Measurements from ENCODE around the gene DAG1. TPM values are rescaled to one million over a fixed set of nuclear protein-coding genes. Genes with fewer than 3 reads are reported as not detected.

The DAG1 gene
- total RNA-seq = 34.6 and 49.6 TPM in 2 replicates

GRCh38 chr3:49469936-49470713 is at the start of gene DAG1:
DAG1 (plus strand) TSS chr3:49470267; CDS start chr3:49510535, 40,268 bp downstream.
- peak; percentile 85 for DNase-seq (ENCODE audit: low read depth, low spot score)

GRCh38 chr3:49421890-49422378 is 48.1 kb upstream of the DAG1 start:
- DNase-seq (ENCODE audit: low read depth, low spot score) = no peak

- no peak for DNase-seq (ENCODE audit: low read depth, low spot score)
These were observed 47.5 kb upstream of the DAG1 start, which contains the start of gene AMT for GRCh38 chr3:49422379-49423248. AMT (minus strand) TSS chr3:49422473; CDS start chr3:49422450, 23 bp downstream.

GRCh38 chr3:49424816-49425215 is 45.3 kb upstream of the DAG1 start:
- DNase-seq (ENCODE audit: low read depth, low spot score) = no peak

- DNase-seq (ENCODE audit: low read depth, low spot score) = no peak
These were observed 42.5 kb upstream of the DAG1 start for GRCh38 chr3:49427586-49427985.

- DNase-seq (ENCODE audit: low read depth, low spot score) = no peak
These were observed 41.4 kb upstream of the DAG1 start for GRCh38 chr3:49428752-49429080.

- DNase-seq (ENCODE audit: low read depth, low spot score) = no peak
These were observed 35.3 kb upstream of the DAG1 start for GRCh38 chr3:49434731-49435130.

- no peak for DNase-seq (ENCODE audit: low read depth, low spot score)
These were observed 24.7 kb upstream of the DAG1 start for GRCh38 chr3:49445391-49445790.

GRCh38 chr3:49453621-49454020 is 16.4 kb upstream of the DAG1 start:
- DNase-seq (ENCODE audit: low read depth, low spot score) = no peak

- no peak for DNase-seq (ENCODE audit: low read depth, low spot score)
These were observed 15.6 kb upstream of the DAG1 start for GRCh38 chr3:49454458-49454857.

- DNase-seq (ENCODE audit: low read depth, low spot score) = no peak
These were observed 15.0 kb upstream of the DAG1 start for GRCh38 chr3:49454898-49455681.

GRCh38 chr3:49456466-49456865 is 13.6 kb upstream of the DAG1 start:
- no peak for DNase-seq (ENCODE audit: low read depth, low spot score)

GRCh38 chr3:49460188-49460890 is 9.7 kb upstream of the DAG1 start:
- no peak for DNase-seq (ENCODE audit: low read depth, low spot score)

GRCh38 chr3:49460956-49461355 is 9.1 kb upstream of the DAG1 start:
- DNase-seq (ENCODE audit: low read depth, low spot score) = no peak

GRCh38 chr3:49461443-49462171 is 8.5 kb upstream of the DAG1 start:
- no peak for DNase-seq (ENCODE audit: low read depth, low spot score)

GRCh38 chr3:49462222-49462621 is 7.8 kb upstream of the DAG1 start:
- no peak for DNase-seq (ENCODE audit: low read depth, low spot score)

- no peak for DNase-seq (ENCODE audit: low read depth, low spot score)
These were observed 4.6 kb upstream of the DAG1 start for GRCh38 chr3:49465270-49466034.

- DNase-seq (ENCODE audit: low read depth, low spot score) = no peak
These were observed 4.0 kb upstream of the DAG1 start for GRCh38 chr3:49466085-49466484.
